ENCODE data around the gene SERINC3. TPM values are rescaled to one million over a fixed set of nuclear protein-coding genes. Genes with fewer than 3 reads are reported as not detected.

SERINC3 gene
- total and polyA plus RNA-seq, 2 of the 13 experiments (the other 11 are each of a cell fraction or from before 2014, with no cell fraction given): 82.0 to 226 TPM

- TF ChIP-seq, protein P1, sequence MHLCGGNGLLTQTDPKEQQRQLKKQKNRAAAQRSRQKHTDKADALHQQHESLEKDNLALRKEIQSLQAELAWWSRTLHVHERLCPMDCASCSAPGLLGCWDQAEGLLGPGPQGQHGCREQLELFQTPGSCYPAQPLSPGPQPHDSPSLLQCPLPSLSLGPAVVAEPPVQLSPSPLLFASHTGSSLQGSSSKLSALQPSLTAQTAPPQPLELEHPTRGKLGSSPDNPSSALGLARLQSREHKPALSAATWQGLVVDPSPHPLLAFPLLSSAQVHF (CRISPR knock-in tag; IDR thresholded peaks at IDR 0.05): 0 out of 2 replicates have a peak, but pooled peaks have one; percentile 32
- TF ChIP-seq, protein P2, sequence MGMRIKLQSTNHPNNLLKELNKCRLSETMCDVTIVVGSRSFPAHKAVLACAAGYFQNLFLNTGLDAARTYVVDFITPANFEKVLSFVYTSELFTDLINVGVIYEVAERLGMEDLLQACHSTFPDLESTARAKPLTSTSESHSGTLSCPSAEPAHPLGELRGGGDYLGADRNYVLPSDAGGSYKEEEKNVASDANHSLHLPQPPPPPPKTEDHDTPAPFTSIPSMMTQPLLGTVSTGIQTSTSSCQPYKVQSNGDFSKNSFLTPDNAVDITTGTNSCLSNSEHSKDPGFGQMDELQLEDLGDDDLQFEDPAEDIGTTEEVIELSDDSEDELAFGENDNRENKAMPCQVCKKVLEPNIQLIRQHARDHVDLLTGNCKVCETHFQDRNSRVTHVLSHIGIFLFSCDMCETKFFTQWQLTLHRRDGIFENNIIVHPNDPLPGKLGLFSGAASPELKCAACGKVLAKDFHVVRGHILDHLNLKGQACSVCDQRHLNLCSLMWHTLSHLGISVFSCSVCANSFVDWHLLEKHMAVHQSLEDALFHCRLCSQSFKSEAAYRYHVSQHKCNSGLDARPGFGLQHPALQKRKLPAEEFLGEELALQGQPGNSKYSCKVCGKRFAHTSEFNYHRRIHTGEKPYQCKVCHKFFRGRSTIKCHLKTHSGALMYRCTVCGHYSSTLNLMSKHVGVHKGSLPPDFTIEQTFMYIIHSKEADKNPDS (CRISPR knock-in tag; IDR thresholded peaks at IDR 0.05): no peak
- TF ChIP-seq ZNF207 (IDR thresholded peaks at IDR 0.05; ENCODE audit: borderline replicate concordance) (no peak), ZNF503 (CRISPR knock-in tag; IDR thresholded peaks at IDR 0.05) (no peak), CCAR2 (optimal IDR thresholded peaks at IDR 0.05; ENCODE audit: low read depth, low read length) (peak; percentile 50), ZNF280D (CRISPR knock-in tag; IDR thresholded peaks at IDR 0.05) (peak; percentile 44; the same call in 1 of the 2 replicates), SMARCC2 (IDR thresholded peaks at IDR 0.05) (no peak), XRCC5 (optimal IDR thresholded peaks at IDR 0.05; ENCODE audit: low read length) (peak; percentile 76), CSRNP2 (CRISPR knock-in tag; conservative IDR thresholded peaks at IDR 0.05; ENCODE audit: low read depth) (peak; percentile 26; the same call in 1 of the 2 replicates), NFYB (CRISPR knock-in tag; IDR thresholded peaks at IDR 0.05) (no peak)
- TF ChIP-seq, protein P3, sequence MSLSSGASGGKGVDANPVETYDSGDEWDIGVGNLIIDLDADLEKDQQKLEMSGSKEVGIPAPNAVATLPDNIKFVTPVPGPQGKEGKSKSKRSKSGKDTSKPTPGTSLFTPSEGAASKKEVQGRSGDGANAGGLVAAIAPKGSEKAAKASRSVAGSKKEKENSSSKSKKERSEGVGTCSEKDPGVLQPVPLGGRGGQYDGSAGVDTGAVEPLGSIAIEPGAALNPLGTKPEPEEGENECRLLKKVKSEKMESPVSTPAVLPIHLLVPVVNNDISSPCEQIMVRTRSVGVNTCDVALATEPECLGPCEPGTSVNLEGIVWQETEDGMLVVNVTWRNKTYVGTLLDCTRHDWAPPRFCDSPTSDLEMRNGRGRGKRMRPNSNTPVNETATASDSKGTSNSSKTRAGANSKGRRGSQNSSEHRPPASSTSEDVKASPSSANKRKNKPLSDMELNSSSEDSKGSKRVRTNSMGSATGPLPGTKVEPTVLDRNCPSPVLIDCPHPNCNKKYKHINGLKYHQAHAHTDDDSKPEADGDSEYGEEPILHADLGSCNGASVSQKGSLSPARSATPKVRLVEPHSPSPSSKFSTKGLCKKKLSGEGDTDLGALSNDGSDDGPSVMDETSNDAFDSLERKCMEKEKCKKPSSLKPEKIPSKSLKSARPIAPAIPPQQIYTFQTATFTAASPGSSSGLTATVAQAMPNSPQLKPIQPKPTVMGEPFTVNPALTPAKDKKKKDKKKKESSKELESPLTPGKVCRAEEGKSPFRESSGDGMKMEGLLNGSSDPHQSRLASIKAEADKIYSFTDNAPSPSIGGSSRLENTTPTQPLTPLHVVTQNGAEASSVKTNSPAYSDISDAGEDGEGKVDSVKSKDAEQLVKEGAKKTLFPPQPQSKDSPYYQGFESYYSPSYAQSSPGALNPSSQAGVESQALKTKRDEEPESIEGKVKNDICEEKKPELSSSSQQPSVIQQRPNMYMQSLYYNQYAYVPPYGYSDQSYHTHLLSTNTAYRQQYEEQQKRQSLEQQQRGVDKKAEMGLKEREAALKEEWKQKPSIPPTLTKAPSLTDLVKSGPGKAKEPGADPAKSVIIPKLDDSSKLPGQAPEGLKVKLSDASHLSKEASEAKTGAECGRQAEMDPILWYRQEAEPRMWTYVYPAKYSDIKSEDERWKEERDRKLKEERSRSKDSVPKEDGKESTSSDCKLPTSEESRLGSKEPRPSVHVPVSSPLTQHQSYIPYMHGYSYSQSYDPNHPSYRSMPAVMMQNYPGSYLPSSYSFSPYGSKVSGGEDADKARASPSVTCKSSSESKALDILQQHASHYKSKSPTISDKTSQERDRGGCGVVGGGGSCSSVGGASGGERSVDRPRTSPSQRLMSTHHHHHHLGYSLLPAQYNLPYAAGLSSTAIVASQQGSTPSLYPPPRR (CRISPR knock-in tag; IDR thresholded peaks at IDR 0.05; ENCODE audit: borderline replicate concordance): 0 out of 2 replicates have a peak, but pooled peaks have one; percentile 40
Observed at GRCh38 chr20:44447827-44448419, 73.9 kb downstream of the SERINC3 start (continued).
